Neural progenitor cell (in vitro differentiated cells): ENCODE data around the gene NEDD4L. TPM values are rescaled to one million over a fixed set of nuclear protein-coding genes. Genes with fewer than 3 reads are reported as not detected.

Source experiments
- DNase-seq: peaks from one replicate; pipeline ENCODE4 v3.0.0-alpha.2; 2016; ENCODE audit warnings: low spot score
- H2AFZ ChIP-seq: fragments of 200-600 bp; sonication (generic); replicated peaks from 2 replicates; pipeline ENCODE4 v1.6.1; 2016; ENCODE audit warnings: antibody characterized with exemption
- H3F3A ChIP-seq: fragments of 200-600 bp; sonication (generic); 2 replicates; pipeline ENCODE4 v1.6.1; 2016; ENCODE audit warnings: antibody characterized with exemption, low read depth
- H3K27ac ChIP-seq: fragments of 200-600 bp; sonication (generic); 2 replicates; pipeline ENCODE4 v1.5.1; 2016; ENCODE audit warnings: mild to moderate bottlenecking
- H3K27me3 ChIP-seq: fragments of 200-600 bp; sonication (generic); 2 replicates; pipeline ENCODE4 v1.6.1; 2016; ENCODE audit warnings: mild to moderate bottlenecking, moderate library complexity
- H3K36me3 ChIP-seq: fragments of 200-600 bp; sonication (generic); 2 replicates; pipeline ENCODE4 v1.5.1; 2016
- H3K4me1 ChIP-seq: fragments of 200-600 bp; sonication (generic); 2 replicates; pipeline ENCODE4 v1.6.1; 2016; ENCODE audit warnings: mixed run types
- H3K4me2 ChIP-seq: fragments of 200-600 bp; sonication (generic); 2 replicates; pipeline ENCODE4 v1.6.1; 2016
- H3K4me3 ChIP-seq: fragments of 200-600 bp; sonication (generic); 2 replicates; pipeline ENCODE4 v1.5.1; 2016
- H3K79me2 ChIP-seq: fragments of 200-600 bp; sonication (generic); 2 replicates; pipeline ENCODE4 v1.6.1; 2016; ENCODE audit warnings: low read depth
- H3K9ac ChIP-seq: fragments of 200-600 bp; sonication (generic); 2 replicates; pipeline ENCODE4 v1.6.1; 2016
- H3K9me3 ChIP-seq: fragments of 200-600 bp; sonication (generic); 2 replicates; pipeline ENCODE4 v1.5.1; 2016; ENCODE audit warnings: low read depth
- H4K20me1 ChIP-seq: fragments of 200-600 bp; sonication (generic); 2 replicates; pipeline ENCODE4 v1.6.1; 2016; ENCODE audit warnings: low read depth
- H3K27ac Mint-ChIP-seq: 3 replicates; pipeline ENCODE4 v1.8.0; 2021; ENCODE audit warnings: mixed read lengths
- H3K27me3 Mint-ChIP-seq: 2 replicates; pipeline ENCODE4 v1.8.0; 2022; ENCODE audit warnings: low read depth, mild to moderate bottlenecking, inconsistent platforms, moderate library complexity, mixed read lengths; ENCODE audit not compliant: insufficient read depth
- H3K36me3 Mint-ChIP-seq: 3 replicates; pipeline ENCODE4 v1.8.0; 2021; ENCODE audit warnings: mixed read lengths
- H3K4me1 Mint-ChIP-seq: 3 replicates; pipeline ENCODE4 v1.8.0; 2021; ENCODE audit warnings: mixed read lengths
- H3K4me3 Mint-ChIP-seq: 3 replicates; pipeline ENCODE4 v1.8.0; 2021; ENCODE audit warnings: mild to moderate bottlenecking, moderate library complexity, mixed read lengths
- H3K9me3 Mint-ChIP-seq: 3 replicates; pipeline ENCODE4 v1.8.0; 2020; ENCODE audit warnings: mixed read lengths
- CTCF ChIP-seq: fragments of 200-600 bp; sonication (generic); IDR thresholded peaks from 2 replicates; pipeline ENCODE4 v1.5.1; 2017; ENCODE audit warnings: antibody characterized with exemption, mild to moderate bottlenecking
- EZH2 ChIP-seq: fragments of 200-600 bp; sonication (generic); IDR thresholded peaks from 2 replicates; pipeline ENCODE4 v1.6.1; 2017; ENCODE audit warnings: antibody characterized with exemption, mild to moderate bottlenecking, moderate library complexity
- EZH2phosphoT487 ChIP-seq: fragments of 200-600 bp; sonication (generic); IDR thresholded peaks from 2 replicates; pipeline ENCODE4 v1.6.1; 2017; ENCODE audit warnings: antibody characterized with exemption
- total RNA-seq: library from RNA; depleted of rRNA; stranded (reverse); fragments of >200 nt; gene quantifications from 2 replicates; pipeline ENCODE4 v1.2.3, GENCODE V29; 2015; ENCODE audit warnings: low replicate concordance

The NEDD4L gene
- total RNA-seq, 1 donor from 2014 or later = 55.5 TPM

- DNase-seq = no peak
- no peaks in the 10 kb centered on the region for H3K9me3 Mint-ChIP-seq
- peak; percentile 21 for TF ChIP-seq CTCF
- TF ChIP-seq EZH2 = no peak
- TF ChIP-seq EZH2phosphoT487 = no peak
- Histone ChIP-seq H3K9ac (no peak overlapping the region), H3K4me3 (no peak overlapping the region), H3K4me2 (no peak overlapping the region), H3K4me1 (peaks cover 23% of the 10 kb centered on the region), H3K36me3 (no peaks in the 10 kb centered on the region), H4K20me1 (peaks cover 70% of the 10 kb centered on the region), H3K9me3 (no peaks in the 10 kb centered on the region), H3K27ac (no peak overlapping the region), H3F3A (no peaks in the 10 kb centered on the region), H3K27me3 (no peaks in the 10 kb centered on the region), H3K79me2 (peaks cover 74% of the 10 kb centered on the region), H2AFZ (no peak overlapping the region)
- H3K36me3 Mint-ChIP-seq = peaks cover 7% of the 10 kb centered on the region
- H3K4me1 Mint-ChIP-seq = peaks cover 22% of the 10 kb centered on the region
- H3K27me3 Mint-ChIP-seq = peaks cover 2% of the 10 kb centered on the region
- no peak overlapping the region for H3K4me3 Mint-ChIP-seq
- no peak overlapping the region for H3K27ac Mint-ChIP-seq
Observed at GRCh38 chr18:58051765-58052460, 7.9 kb downstream of the NEDD4L start.

- TF ChIP-seq EZH2phosphoT487 = no peak
- no peak for TF ChIP-seq CTCF
- Histone ChIP-seq H3K4me2 (no peak overlapping the region), H3K36me3 (no peaks in the 10 kb centered on the region), H3K9ac (no peak overlapping the region), H3K4me1 (peaks cover 18% of the 10 kb centered on the region), H4K20me1 (peaks cover 66% of the 10 kb centered on the region), H3K27me3 (no peaks in the 10 kb centered on the region), H3K79me2 (peaks cover 64% of the 10 kb centered on the region), H3K27ac (no peak overlapping the region), H3K4me3 (no peak overlapping the region), H3F3A (no peaks in the 10 kb centered on the region), H3K9me3 (no peaks in the 10 kb centered on the region), H2AFZ (no peak overlapping the region)
- no peak overlapping the region for H3K4me3 Mint-ChIP-seq
- no peak for DNase-seq
- peaks cover 7% of the 10 kb centered on the region for H3K36me3 Mint-ChIP-seq
- H3K27ac Mint-ChIP-seq = no peak overlapping the region
- no peaks in the 10 kb centered on the region for H3K9me3 Mint-ChIP-seq
- peaks cover 2% of the 10 kb centered on the region for H3K27me3 Mint-ChIP-seq
- peaks cover 18% of the 10 kb centered on the region for H3K4me1 Mint-ChIP-seq
Observed at GRCh38 chr18:58052960-58053359, 8.9 kb downstream of the NEDD4L start.

- Histone ChIP-seq H4K20me1 (peaks cover 60% of the 10 kb centered on the region), H2AFZ (no peak overlapping the region), H3K9me3 (no peaks in the 10 kb centered on the region), H3K79me2 (peaks cover 51% of the 10 kb centered on the region), H3K4me2 (peak overlapping the region; percentile 34), H3K4me1 (peaks cover 18% of the 10 kb centered on the region), H3K27me3 (no peaks in the 10 kb centered on the region), H3K36me3 (no peaks in the 10 kb centered on the region), H3K9ac (no peak overlapping the region), H3K4me3 (no peak overlapping the region), H3F3A (no peaks in the 10 kb centered on the region), H3K27ac (no peak overlapping the region)
- no peak overlapping the region for H3K4me3 Mint-ChIP-seq
- H3K27ac Mint-ChIP-seq = no peak overlapping the region
- TF ChIP-seq CTCF (no peak), EZH2 (no peak)
- H3K36me3 Mint-ChIP-seq = peaks cover 7% of the 10 kb centered on the region
- H3K9me3 Mint-ChIP-seq = no peaks in the 10 kb centered on the region
- DNase-seq = peak; percentile 29
- peaks cover 2% of the 10 kb centered on the region for H3K27me3 Mint-ChIP-seq
- H3K4me1 Mint-ChIP-seq = peaks cover 16% of the 10 kb centered on the region
Observed at GRCh38 chr18:58054041-58054781, 10.2 kb downstream of the NEDD4L start.
